GM13977 (cell line): Measurements from ENCODE around the gene NELL1.

Experiments used
- DNase-seq: peaks from one replicate; pipeline ENCODE4 v3.0.0; 2012; ENCODE audit warnings: low spot score
- in situ Hi-C: fragments of 300-500 bp; cut with MboI; formaldehyde crosslinking; loops from one replicate; pipeline ENCODE4 v1.12.0; 2022; ENCODE audit warnings: low sequenced_read_pairs, low pct_unique_long_range_greater_than_20kb, mixed read lengths, inconsistent platforms; ENCODE audit not compliant: unreplicated experiment
- TF ChIP-seq, protein P1 (sequence below): IDR thresholded peaks from 2 replicates; pipeline ENCODE4 v1.5.1; 2012; ENCODE audit warnings: mild to moderate bottlenecking, control low read depth; ENCODE audit not compliant: insufficient read depth; ENCODE audit errors: extremely low read depth, missing control alignments

The NELL1 gene

DNA sequence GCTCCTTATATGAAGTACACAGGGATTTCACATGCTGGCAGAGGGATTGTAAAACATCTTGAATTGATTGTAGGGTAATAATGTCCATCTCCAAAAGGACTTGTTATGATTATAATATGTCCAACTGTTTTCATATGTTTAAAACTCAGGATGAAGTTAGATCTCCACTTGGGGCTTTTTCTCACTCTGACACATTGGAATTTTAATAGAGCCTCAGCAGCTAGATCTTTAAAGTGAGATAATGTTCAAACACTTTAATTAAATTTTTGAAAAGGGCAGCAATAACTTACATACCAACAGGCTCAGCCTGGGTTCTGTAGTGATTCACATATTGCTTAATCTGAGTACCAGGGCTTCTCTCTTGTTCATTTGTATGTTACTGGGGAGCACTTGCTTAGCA, 152.1 kb downstream of the NELL1 start:
- TF ChIP-seq, protein P1, sequence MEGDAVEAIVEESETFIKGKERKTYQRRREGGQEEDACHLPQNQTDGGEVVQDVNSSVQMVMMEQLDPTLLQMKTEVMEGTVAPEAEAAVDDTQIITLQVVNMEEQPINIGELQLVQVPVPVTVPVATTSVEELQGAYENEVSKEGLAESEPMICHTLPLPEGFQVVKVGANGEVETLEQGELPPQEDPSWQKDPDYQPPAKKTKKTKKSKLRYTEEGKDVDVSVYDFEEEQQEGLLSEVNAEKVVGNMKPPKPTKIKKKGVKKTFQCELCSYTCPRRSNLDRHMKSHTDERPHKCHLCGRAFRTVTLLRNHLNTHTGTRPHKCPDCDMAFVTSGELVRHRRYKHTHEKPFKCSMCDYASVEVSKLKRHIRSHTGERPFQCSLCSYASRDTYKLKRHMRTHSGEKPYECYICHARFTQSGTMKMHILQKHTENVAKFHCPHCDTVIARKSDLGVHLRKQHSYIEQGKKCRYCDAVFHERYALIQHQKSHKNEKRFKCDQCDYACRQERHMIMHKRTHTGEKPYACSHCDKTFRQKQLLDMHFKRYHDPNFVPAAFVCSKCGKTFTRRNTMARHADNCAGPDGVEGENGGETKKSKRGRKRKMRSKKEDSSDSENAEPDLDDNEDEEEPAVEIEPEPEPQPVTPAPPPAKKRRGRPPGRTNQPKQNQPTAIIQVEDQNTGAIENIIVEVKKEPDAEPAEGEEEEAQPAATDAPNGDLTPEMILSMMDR: no peak
- in situ Hi-C loops: no loop called here

DNA sequence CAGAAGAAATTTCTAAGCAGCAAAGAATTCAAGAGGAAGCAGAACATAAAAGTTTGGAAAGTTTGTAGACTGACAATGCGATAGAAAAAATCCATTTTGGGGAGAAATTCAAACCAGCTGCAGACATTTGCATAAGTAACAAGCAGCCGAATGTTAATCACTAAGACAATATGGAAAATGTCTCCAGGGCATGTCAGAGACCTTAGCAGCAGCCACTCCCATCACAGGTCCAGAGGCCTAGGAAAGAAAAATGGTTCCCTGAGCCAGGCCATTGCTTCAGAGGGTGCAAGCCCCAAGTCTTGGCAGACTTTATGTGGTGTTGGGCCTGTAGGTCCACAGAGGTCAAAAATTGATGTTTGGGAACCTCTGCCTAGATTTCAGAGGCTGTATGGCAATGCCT, 155.4 kb downstream of the NELL1 start:
- in situ Hi-C loops: no loop called here
- no peak for DNase-seq
- TF ChIP-seq, protein P1: no peak

More for the DNA sequence above, 152.1 kb downstream of the NELL1 start:
- DNase-seq: no peak

DNA sequence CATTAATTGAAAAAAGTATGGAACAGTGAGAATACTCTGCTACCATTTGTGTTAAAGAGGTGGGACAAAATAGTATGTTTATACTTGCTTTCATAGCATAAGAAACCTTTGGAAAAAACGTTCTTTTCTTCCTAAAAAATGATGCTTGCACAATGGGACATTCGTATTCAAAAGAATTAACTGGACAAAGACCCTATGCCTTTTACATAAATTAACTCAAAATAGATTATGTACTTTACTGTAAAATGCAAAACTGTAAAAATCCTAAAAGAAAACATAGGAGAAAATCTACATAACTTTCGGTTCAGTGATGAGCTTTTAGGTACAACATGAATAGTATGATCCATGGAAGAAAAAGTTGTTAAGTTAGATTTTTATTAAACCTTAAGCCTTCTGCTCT, 166.2 kb downstream of the NELL1 start:
- DNase-seq: no peak
- TF ChIP-seq, protein P1: no peak
- in situ Hi-C loops: no loop called here

DNA sequence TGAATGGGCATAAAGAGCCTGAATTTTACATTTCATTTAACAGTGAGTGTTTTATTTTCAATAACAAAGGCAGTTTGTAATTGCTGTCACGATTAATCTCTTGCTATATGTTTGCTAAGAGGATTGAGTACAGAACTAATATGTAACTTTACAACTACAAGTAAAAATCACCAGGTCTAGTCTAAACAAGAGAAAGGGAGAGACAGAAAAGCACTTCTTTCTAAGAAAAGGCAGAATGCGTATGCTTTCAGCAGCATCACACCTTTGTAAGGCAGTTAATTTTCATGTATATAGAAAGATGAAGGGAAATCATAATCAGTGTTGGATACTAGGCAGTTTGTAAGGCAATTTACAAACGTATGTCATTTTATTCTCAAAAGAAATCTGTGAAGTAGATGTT, 169.8 kb downstream of the NELL1 start:
- DNase-seq: no peak
- TF ChIP-seq, protein P1: no peak
- in situ Hi-C loops: no loop called here

DNA sequence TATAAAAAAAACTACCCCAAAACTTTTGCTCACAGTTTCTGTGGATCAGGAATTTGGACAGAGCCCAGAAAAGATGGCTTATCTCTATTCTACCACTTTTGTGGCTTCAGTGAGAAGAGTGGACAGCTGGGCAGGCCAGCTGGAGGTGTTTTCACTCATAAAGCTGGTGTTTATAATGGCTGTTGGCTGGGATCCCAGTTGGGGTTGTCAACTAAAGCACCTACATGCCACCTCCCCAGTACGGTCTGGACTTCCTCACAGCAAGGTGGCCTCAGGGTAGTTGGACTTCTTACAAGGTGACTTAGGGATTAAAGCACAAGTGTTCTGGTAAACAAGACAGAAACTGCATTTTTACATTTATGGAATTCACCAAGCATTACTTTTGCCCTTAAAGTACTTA, 171.0 kb downstream of the NELL1 start:
- in situ Hi-C loops: no loop called here
- DNase-seq: no peak
- TF ChIP-seq, protein P1: no peak

DNA sequence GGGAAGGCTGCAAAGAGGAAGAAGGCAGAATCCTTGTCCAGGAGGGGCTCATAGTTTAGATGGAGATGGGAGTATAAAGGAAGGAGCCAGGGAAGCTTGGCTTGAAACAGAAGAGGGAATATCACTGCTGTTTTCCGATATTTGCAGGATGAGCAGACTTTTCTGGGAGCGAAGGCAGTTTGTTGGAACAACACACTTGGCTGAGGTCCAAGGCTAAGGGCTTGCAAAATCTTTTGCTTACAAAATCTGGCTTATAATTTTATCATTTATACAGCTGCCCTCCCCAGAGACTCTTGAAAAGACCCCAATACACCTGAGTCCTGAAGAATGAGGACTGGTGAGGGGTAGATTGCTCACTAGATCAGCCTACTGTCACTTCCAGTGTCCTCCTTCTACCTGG, 174.8 kb downstream of the NELL1 start:
- TF ChIP-seq, protein P1: no peak
- no peak for DNase-seq
- in situ Hi-C loops: no loop called here

DNA sequence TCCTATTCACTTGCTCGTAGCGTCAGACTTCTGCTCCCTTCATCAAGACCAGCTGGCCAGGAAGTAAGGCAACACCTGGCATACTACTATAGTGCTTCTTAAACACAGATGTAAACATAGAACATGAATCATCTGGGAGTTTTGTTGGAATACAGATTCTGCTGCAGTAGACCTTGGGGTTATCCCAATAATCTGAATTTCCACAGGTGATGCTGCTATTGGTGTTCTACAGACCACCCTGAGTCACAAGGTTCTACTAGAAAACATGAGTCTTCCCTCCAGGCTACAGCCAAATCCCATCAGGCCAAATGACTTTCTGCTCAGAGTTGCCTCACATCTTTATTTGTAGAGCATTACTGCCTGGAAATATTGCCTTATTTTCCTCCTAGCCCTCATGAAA, 175.2 kb downstream of the NELL1 start:
- TF ChIP-seq, protein P1: no peak
- in situ Hi-C loops: no loop called here
- no peak for DNase-seq
